Heart right ventricle (tissue), 16 donors: ENCODE results near the gene TCF12. TPM values are rescaled to one million over a fixed set of nuclear protein-coding genes. Genes with fewer than 3 reads are reported as not detected.

ENCODE experiments used
- ATAC-seq, 8 donors: fragments of 200-7000 bp; cut with Tn5 transposase; one replicate each; pipeline ENCODE4 v1.9.1; 2020; ENCODE audit warnings: mild to moderate bottlenecking in 8 of 8, moderate library complexity in 8 of 8, moderate number of reproducible peaks in 1 of 8
- DNase-seq, 2 donors: peaks; one replicate each; pipeline ENCODE4 v3.0.0-alpha.2; 2020
- H3K27ac ChIP-seq, 10 donors: fragments of 200-600 bp; sonication (generic) in 2 of 10; one replicate each; pipeline versions ENCODE4 v1.5.0 to v1.8.0; 2020 to 2022; ENCODE audit warnings: mild to moderate bottlenecking in 3 of 10
- H3K27me3 ChIP-seq, 7 donors: fragments of 200-600 bp; one replicate each; pipeline ENCODE4 v1.8.0; 2021 to 2022; ENCODE audit warnings: mild to moderate bottlenecking in 2 of 7
- H3K36me3 ChIP-seq, 9 donors: fragments of 200-600 bp; sonication (generic) in 1 of 9; one replicate each; pipeline versions ENCODE4 v1.5.0 to v1.8.0; 2020 to 2022; ENCODE audit warnings: mild to moderate bottlenecking in 2 of 9
- H3K4me1 ChIP-seq, 9 donors: fragments of 200-600 bp; sonication (generic) in 1 of 9; one replicate each; pipeline versions ENCODE4 v1.5.0 to v1.8.0; 2020 to 2022; ENCODE audit warnings: mild to moderate bottlenecking in 4 of 9
- H3K4me3 ChIP-seq, 10 donors: fragments of 200-600 bp; sonication (generic) in 2 of 10; one replicate each; pipeline versions ENCODE4 v1.5.0 to v1.8.0; 2020 to 2022; ENCODE audit warnings: mild to moderate bottlenecking in 7 of 10, moderate library complexity in 2 of 10
- H3K9me3 ChIP-seq, 11 donors: fragments of 200-600 bp in 10 of 11; sonication (generic) in 2 of 11; one replicate each; pipeline versions ENCODE4 v1.5.0 to v1.8.0; 2013 to 2022; ENCODE audit warnings: mild to moderate bottlenecking in 2 of 11, control low read depth in 1 of 11, moderate library complexity in 1 of 11
- WGBS, 2 donors: extraction: QIAGEN DNeasy Blood & Tissue Kit; methylation state at CpG; one replicate each; pipeline ENCODE4 v1.1.7; 2013; ENCODE audit warnings: inconsistent platforms in 1 of 2; 5-methylcytosine and 5-hydroxymethylcytosine counted together
- intact Hi-C, 10 donors: fragments of 100-400 bp; cut with DNase I; formaldehyde crosslinking; loops; one replicate each; pipeline versions ENCODE4 v1.11.1 to v1.14.2; 2022
- polyA plus RNA-seq, 2 donors: library from polyadenylated mRNA; stranded (reverse); fragments of 200-250 nt; gene quantifications; one replicate each; pipeline ENCODE4 v1.2.3, GENCODE V29; 2013
- total RNA-seq, 10 donors: library from RNA; stranded (reverse); fragmentation: NEBNext Ultra II Directional in 3 of 10; extraction: Animal tissue kit (Norgen Biotek cat#: 25700) in 3 of 10; gene quantifications; one replicate each; pipeline versions ENCODE4 v1.2.1 to v1.2.4, GENCODE V29; 2021 to 2023
- TF ChIP-seq, protein P1 (sequence below), 9 donors: fragments of 200-600 bp; sonication (generic) in 2 of 9; IDR thresholded peaks; one replicate each; pipeline versions ENCODE4 v1.5.0 to v1.8.0; 2021 to 2022; ENCODE audit warnings: antibody characterized with exemption in 9 of 9, mild to moderate bottlenecking in 5 of 9, moderate library complexity in 1 of 9
- donor health status: Arrhythmogenic right ventricular cardiomyopathy.
- donor health status: ischemic (EF 13 %, LVEDD 7.1; RV severe dilation, severe dysfunction).
- donor health status: healthy with polysubstance abuse.
- donor health status: DM: no; HTN: yes; CAD: no.
- donor health status: DM: no; HTN: no; CAD: no.
- donor health status: ischemic (EF 25% LVEDD 6.9; RV normal size, moderate dysfunction).
- donor health status: ischemic (EF 25% LVEDD 5.7; RV mildly dilated, moderate dysfunction).
- donor health status: healthy.
- donor health status: DM: yes; HTN: yes; CAD: no.
- donor health status: Ischemic cardiomyopathy.
- donor health status: ischemic (EF 35%, LVEDD 5.7; RV mildly dilated, moderate dysfunction).
- donor health status: nonischemic (EF 11% LVEDD 7.7; RV severe dilation, severe dysfunction).
- donor health status: DM: yes; HTN: yes; CAD: no.
- donor health status: PGD.
- donor health status: ischemic (EF 29% LVEDD 5.4; RV normal size, mild dysfunction).
- donor health status: nonischemic (EF 23%, LVEDD 6.1; RV moderate dilation, normal function).

Gene TCF12
- total and polyA plus RNA-seq, 12 donors: 8.7 to 55.7 (median 38.4) TPM

DNA sequence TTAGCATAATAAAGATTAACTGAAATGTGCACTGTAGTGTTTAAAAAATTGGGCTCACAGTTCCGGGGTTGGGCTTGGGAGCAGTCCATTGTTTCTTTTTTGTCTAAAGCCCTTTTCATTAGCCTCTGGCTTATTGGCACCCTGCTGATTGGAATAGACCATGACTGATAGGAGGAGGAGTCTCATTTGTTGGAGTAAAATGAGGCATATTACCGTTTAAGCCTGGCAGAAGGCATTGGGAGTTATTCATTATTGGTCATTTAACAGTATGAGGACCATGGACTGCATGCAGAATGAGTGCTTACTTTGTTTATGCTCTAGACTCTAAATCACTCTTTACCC, 318.8 kb downstream of the TCF12 start:
- TF ChIP-seq, protein P1, sequence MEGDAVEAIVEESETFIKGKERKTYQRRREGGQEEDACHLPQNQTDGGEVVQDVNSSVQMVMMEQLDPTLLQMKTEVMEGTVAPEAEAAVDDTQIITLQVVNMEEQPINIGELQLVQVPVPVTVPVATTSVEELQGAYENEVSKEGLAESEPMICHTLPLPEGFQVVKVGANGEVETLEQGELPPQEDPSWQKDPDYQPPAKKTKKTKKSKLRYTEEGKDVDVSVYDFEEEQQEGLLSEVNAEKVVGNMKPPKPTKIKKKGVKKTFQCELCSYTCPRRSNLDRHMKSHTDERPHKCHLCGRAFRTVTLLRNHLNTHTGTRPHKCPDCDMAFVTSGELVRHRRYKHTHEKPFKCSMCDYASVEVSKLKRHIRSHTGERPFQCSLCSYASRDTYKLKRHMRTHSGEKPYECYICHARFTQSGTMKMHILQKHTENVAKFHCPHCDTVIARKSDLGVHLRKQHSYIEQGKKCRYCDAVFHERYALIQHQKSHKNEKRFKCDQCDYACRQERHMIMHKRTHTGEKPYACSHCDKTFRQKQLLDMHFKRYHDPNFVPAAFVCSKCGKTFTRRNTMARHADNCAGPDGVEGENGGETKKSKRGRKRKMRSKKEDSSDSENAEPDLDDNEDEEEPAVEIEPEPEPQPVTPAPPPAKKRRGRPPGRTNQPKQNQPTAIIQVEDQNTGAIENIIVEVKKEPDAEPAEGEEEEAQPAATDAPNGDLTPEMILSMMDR (IDR thresholded peaks at IDR 0.05): no peak
- ATAC-seq (no peak), DNase-seq (no peak)
- H3K4me1 ChIP-seq: no peaks in the 10 kb centered on the region
- WGBS, 2 donors: 71 to 81% methylated on average over 2 of the region's 2 CpGs
- peaks cover 0 to 64% (median 24%) of the 10 kb centered on the region in 9 donors for H3K36me3 ChIP-seq
- H3K4me3 ChIP-seq: no peak overlapping the region
- H3K27me3 ChIP-seq: no peaks in the 10 kb centered on the region
- H3K9me3 ChIP-seq: no peaks in the 10 kb centered on the region
- no peak overlapping the region for H3K27ac ChIP-seq
- intact Hi-C loops: no loop called here

DNA sequence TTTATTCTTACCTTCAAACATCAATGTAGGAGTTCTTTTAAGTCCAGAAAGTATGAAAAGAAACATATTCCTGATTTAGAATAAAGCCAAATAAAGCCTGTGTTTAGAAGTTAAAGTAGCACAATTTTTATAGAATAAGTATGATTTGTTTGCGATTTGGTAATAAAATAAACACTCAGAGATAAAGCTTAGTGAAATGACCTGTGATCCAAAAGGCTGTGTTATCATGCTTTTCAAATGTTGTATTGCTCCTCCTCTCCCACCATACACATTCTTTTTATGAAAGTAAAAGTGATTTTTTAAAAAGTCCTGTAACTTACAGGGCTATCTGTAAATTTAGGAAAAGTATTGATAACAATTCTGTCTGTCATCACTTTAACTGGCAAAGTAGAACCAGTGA, 319.2 kb downstream of the TCF12 start:
- intact Hi-C loops: no loop called here
- Histone ChIP-seq H3K36me3 (peaks cover 0 to 62% (median 24%) of the 10 kb centered on the region in 9 donors), H3K27ac (no peak overlapping the region), H3K4me1 (no peaks in the 10 kb centered on the region), H3K9me3 (no peaks in the 10 kb centered on the region), H3K4me3 (no peak overlapping the region), H3K27me3 (no peaks in the 10 kb centered on the region)
- ATAC-seq: no peak
- DNase-seq: no peak
- TF ChIP-seq, protein P1 (IDR thresholded peaks at IDR 0.05): no peak
- WGBS, 2 donors: 78 to 80% methylated on average over 1 of the region's 1 CpG

- intact Hi-C loops: no loop called here
Measured at GRCh38 chr15:57245130-57245529, 326.7 kb downstream of the TCF12 start.

GRCh38 chr15:57245714-57246113, 327.3 kb downstream of the TCF12 start:
- peak overlapping the region in 3 of 10 donors; percentile 30 to 62 (median 30) for H3K27ac ChIP-seq
- no peak overlapping the region for H3K4me3 ChIP-seq
- intact Hi-C loops: no loop called here
- H3K36me3 ChIP-seq: peaks cover 0 to 75% (median 12%) of the 10 kb centered on the region in 9 donors
- no peak for DNase-seq
- TF ChIP-seq, protein P1 (IDR thresholded peaks at IDR 0.05): no peak
- peaks cover 0 to 14% (median 0%) of the 10 kb centered on the region in 9 donors for H3K4me1 ChIP-seq
- H3K9me3 ChIP-seq: no peaks in the 10 kb centered on the region
- ATAC-seq: no peak
- 90 to 94% methylated on average over 1 of the region's 1 CpG for WGBS, 2 donors
- no peaks in the 10 kb centered on the region for H3K27me3 ChIP-seq

More at GRCh38 chr15:57245130-57245529, 326.7 kb downstream of the TCF12 start:
- H3K4me1 ChIP-seq: peaks cover 0 to 14% (median 0%) of the 10 kb centered on the region in 9 donors
- WGBS, 2 donors: 25 to 27% methylated on average over 3 of the region's 3 CpGs
- DNase-seq: no peak
- peak overlapping the region in 7 of 10 donors; percentile 2 to 62 (median 30) for H3K27ac ChIP-seq
- peak in 6 of 8 donors; percentile 37 to 82 (median 62) for ATAC-seq
- H3K9me3 ChIP-seq: no peaks in the 10 kb centered on the region
- no peaks in the 10 kb centered on the region for H3K27me3 ChIP-seq
- TF ChIP-seq, protein P1 (IDR thresholded peaks at IDR 0.05): no peak
- H3K4me3 ChIP-seq: no peak overlapping the region
- H3K36me3 ChIP-seq: peaks cover 0 to 77% (median 11%) of the 10 kb centered on the region in 9 donors
